H9 (cell line): Measurements from ENCODE around the gene ACSL4. TPM values are rescaled to one million over a fixed set of nuclear protein-coding genes. Genes with fewer than 3 reads are reported as not detected.

Source experiments
- DNase-seq: peaks from one replicate; pipeline ENCODE4 v3.0.0-alpha.2; 2017
- H2AFZ ChIP-seq: one replicate; pipeline ENCODE4 v1.6.1; 2013; ENCODE audit warnings: mild to moderate bottlenecking, low read length, control low read depth, moderate library complexity
- H2AK5ac ChIP-seq: 2 replicates; pipeline ENCODE4 v1.6.1; 2013; ENCODE audit warnings: low read length, control low read depth, mixed read lengths; ENCODE audit not compliant: insufficient read length
- H2BK120ac ChIP-seq: one replicate; pipeline ENCODE4 v1.6.1; 2013; ENCODE audit warnings: low read depth, mild to moderate bottlenecking, low read length, control low read depth, inconsistent platforms; ENCODE audit not compliant: poor library complexity, severe bottlenecking
- H2BK12ac ChIP-seq: 2 replicates; pipeline ENCODE4 v1.6.1; 2013; ENCODE audit warnings: low read length, control low read depth, mixed read lengths, low read depth; ENCODE audit not compliant: insufficient read length
- H2BK15ac ChIP-seq: 2 replicates; pipeline ENCODE4 v1.6.1; 2013; ENCODE audit warnings: low read depth, low read length, control low read depth
- H2BK20ac ChIP-seq: one replicate; pipeline ENCODE4 v1.6.1; 2013; ENCODE audit warnings: low read depth, mild to moderate bottlenecking, low read length, control low read depth, inconsistent platforms; ENCODE audit not compliant: poor library complexity, severe bottlenecking
- H2BK5ac ChIP-seq: 2 replicates; pipeline ENCODE4 v1.6.1; 2013; ENCODE audit warnings: low read length, control low read depth, mixed read lengths; ENCODE audit not compliant: insufficient read length
- H3K14ac ChIP-seq: 2 replicates; pipeline ENCODE4 v1.6.1; 2013; ENCODE audit warnings: low read length, control low read depth; ENCODE audit not compliant: insufficient read depth
- H3K18ac ChIP-seq: 2 replicates; pipeline ENCODE4 v1.6.1; 2013; ENCODE audit warnings: low read depth, mild to moderate bottlenecking, mixed read lengths, low read length, control low read depth; ENCODE audit not compliant: insufficient read length
- H3K23ac ChIP-seq: 2 replicates; pipeline ENCODE4 v1.6.1; 2013; ENCODE audit warnings: low read length, control low read depth, mixed read lengths, low read depth; ENCODE audit not compliant: insufficient read length
- H3K23me2 ChIP-seq: 2 replicates; pipeline ENCODE4 v1.6.1; 2013; ENCODE audit warnings: low read depth, mild to moderate bottlenecking, mixed read lengths, low read length, control low read depth; ENCODE audit not compliant: insufficient read length, poor library complexity, severe bottlenecking
- H3K27ac ChIP-seq: 2 replicates; pipeline ENCODE4 v1.5.1; 2013; ENCODE audit warnings: low read length, control low read depth, mixed read lengths, low read depth; ENCODE audit not compliant: insufficient read length
- H3K27me3 ChIP-seq: 2 replicates; pipeline ENCODE4 v1.6.1; 2013; ENCODE audit warnings: low read length, control low read depth, inconsistent platforms; ENCODE audit not compliant: insufficient read depth
- H3K4ac ChIP-seq: 2 replicates; pipeline ENCODE4 v1.6.1; 2013; ENCODE audit warnings: low read depth, mild to moderate bottlenecking, control low read depth, inconsistent platforms, low read length, moderate library complexity
- H3K4me1 ChIP-seq: 2 replicates; pipeline ENCODE4 v1.6.1; 2013; ENCODE audit warnings: low read length, control low read depth, inconsistent platforms; ENCODE audit not compliant: insufficient read depth
- H3K4me2 ChIP-seq: 2 replicates; pipeline ENCODE4 v1.6.1; 2013; ENCODE audit warnings: low read length, control low read depth, mixed read lengths; ENCODE audit not compliant: insufficient read length, insufficient read depth
- H3K56ac ChIP-seq: 2 replicates; pipeline ENCODE4 v1.6.1; 2013; ENCODE audit warnings: low read depth, mild to moderate bottlenecking, mixed read lengths, low read length, control low read depth; ENCODE audit not compliant: insufficient read length
- H3K79me1 ChIP-seq: 2 replicates; pipeline ENCODE4 v1.6.1; 2013; ENCODE audit warnings: low read depth, mild to moderate bottlenecking, moderate library complexity, low read length, control low read depth, inconsistent platforms; ENCODE audit not compliant: insufficient read depth, poor library complexity, severe bottlenecking
- H3K79me2 ChIP-seq: 2 replicates; pipeline ENCODE4 v1.6.1; 2013; ENCODE audit warnings: low read length, control low read depth, inconsistent platforms; ENCODE audit not compliant: insufficient read depth
- H3K9ac ChIP-seq: 2 replicates; pipeline ENCODE4 v1.6.1; 2013; ENCODE audit warnings: low read length, control low read depth, mixed read lengths; ENCODE audit not compliant: insufficient read length; ENCODE audit errors: extremely low read depth
- H3K9me3 ChIP-seq: one replicate; pipeline ENCODE4 v1.6.1; 2013; ENCODE audit warnings: low read depth, low read length, inconsistent platforms; ENCODE audit not compliant: control insufficient read depth
- H3T11ph ChIP-seq: one replicate; pipeline ENCODE4 v1.6.1; 2013; ENCODE audit warnings: mild to moderate bottlenecking, low read length, control low read depth, inconsistent platforms
- H4K20me1 ChIP-seq: one replicate; pipeline ENCODE4 v1.6.1; 2013; ENCODE audit not compliant: control insufficient read depth, insufficient read length, insufficient read depth
- H4K5ac ChIP-seq: 2 replicates; pipeline ENCODE4 v1.6.1; 2013; ENCODE audit warnings: low read depth, mild to moderate bottlenecking, mixed read lengths, low read length, control low read depth; ENCODE audit not compliant: insufficient read length
- H4K8ac ChIP-seq: replicated peaks from 2 replicates; pipeline ENCODE4 v1.6.1; 2013; ENCODE audit warnings: low read length, control low read depth, mixed read lengths, low read depth; ENCODE audit not compliant: insufficient read length
- H4K91ac ChIP-seq: 2 replicates; pipeline ENCODE4 v1.6.1; 2013; ENCODE audit warnings: low read depth, mild to moderate bottlenecking, moderate library complexity, mixed read lengths, low read length, control low read depth; ENCODE audit not compliant: insufficient read length
- H3K27ac Mint-ChIP-seq, 3 experiments: 2 replicates in 2 of 3; 3 replicates in 1 of 3; pipeline ENCODE4 v1.8.0; 2020 to 2021; ENCODE audit warnings: mixed read lengths in 3 of 3, mild to moderate bottlenecking in 1 of 3, moderate library complexity in 1 of 3
- H3K27me3 Mint-ChIP-seq: 2 replicates; pipeline ENCODE4 v1.8.0; 2021; ENCODE audit warnings: low read depth, mild to moderate bottlenecking, moderate library complexity, mixed read lengths
- H3K36me3 Mint-ChIP-seq, 3 experiments: 2 replicates in 2 of 3; 3 replicates in 1 of 3; pipeline ENCODE4 v1.8.0; 2020 to 2021; ENCODE audit warnings: low read depth in 3 of 3, mixed read lengths in 3 of 3; ENCODE audit not compliant: insufficient read depth in 1 of 3
- H3K4me1 Mint-ChIP-seq, 2 experiments: 2 replicates each; pipeline ENCODE4 v1.8.0; 2020; ENCODE audit warnings: mixed read lengths in 2 of 2
- H3K4me3 Mint-ChIP-seq, 2 experiments: 2 replicates in 1 of 2; 3 replicates in 1 of 2; pipeline ENCODE4 v1.8.0; 2020 to 2021; ENCODE audit warnings: mild to moderate bottlenecking in 2 of 2, mixed read lengths in 2 of 2, moderate library complexity in 1 of 2
- H3K9me3 Mint-ChIP-seq, 2 experiments: 2 replicates in 1 of 2; 3 replicates in 1 of 2; pipeline ENCODE4 v1.8.0; 2020; ENCODE audit warnings: mild to moderate bottlenecking in 2 of 2, mixed read lengths in 2 of 2, moderate library complexity in 1 of 2
- CTCF ChIP-seq: fragments of 200-600 bp; sonication (generic); conservative IDR thresholded peaks from 3 replicates; pipeline ENCODE4 v1.8.0; 2021; ENCODE audit warnings: antibody characterized with exemption, mild to moderate bottlenecking
- WGBS: extraction: QIAGEN DNeasy Blood & Tissue Kit; methylation state at CpG from one replicate; pipeline ENCODE4 v1.1.7; 2013; ENCODE audit warnings: missing lambda C conversion rate, low lambda C conversion rate, mixed read lengths; ENCODE audit not compliant: insufficient read length; ENCODE audit errors: extremely low coverage; 5-methylcytosine and 5-hydroxymethylcytosine counted together
- total RNA-seq: library from RNA; stranded (reverse); gene quantifications from 2 replicates; pipeline ENCODE4 v1.2.1, GENCODE V29; 2021

ACSL4 gene
- total RNA-seq, 1 experiment from 2014 or later = 41.6 TPM

- H3K4me3 Mint-ChIP-seq = no peak overlapping the region
- no peak overlapping the region for H3K4me2 ChIP-seq
- no peak overlapping the region for H3K56ac ChIP-seq
- no peak overlapping the region for H2AFZ ChIP-seq
- peaks cover 18 to 22% (median 21%) of the 10 kb centered on the region in 3 experiments for H3K36me3 Mint-ChIP-seq
- no CpG with 5 or more reads among the region's 2 CpGs for whole genome bisulfite sequencing
- H2BK20ac ChIP-seq = no peak overlapping the region
- H3K27me3 ChIP-seq = no peaks in the 10 kb centered on the region
- H2BK120ac ChIP-seq = no peak overlapping the region
- H3T11ph ChIP-seq = no peak overlapping the region
- H3K9ac ChIP-seq = no peak overlapping the region
- no peak overlapping the region for H3K4ac ChIP-seq
- H2BK15ac ChIP-seq = no peak overlapping the region
- H3K4me1 Mint-ChIP-seq = no peaks in the 10 kb centered on the region; a peak in 1 of 4 replicates
- H3K9me3 ChIP-seq = no peaks in the 10 kb centered on the region
- H3K18ac ChIP-seq = no peak overlapping the region
- H4K20me1 ChIP-seq = no peaks in the 10 kb centered on the region
- no peak overlapping the region for H2BK12ac ChIP-seq
- no peak for TF ChIP-seq CTCF
- H4K5ac ChIP-seq = no peak overlapping the region
- no peak overlapping the region for H3K27ac Mint-ChIP-seq
- H3K27ac ChIP-seq = no peak overlapping the region
- H3K9me3 Mint-ChIP-seq = peaks cover 11 to 12% of the 10 kb centered on the region in 2 experiments
- H3K4me1 ChIP-seq = no peaks in the 10 kb centered on the region
- no peaks in the 10 kb centered on the region for H3K27me3 Mint-ChIP-seq
- H3K23me2 ChIP-seq = no peaks in the 10 kb centered on the region
- no peak overlapping the region for H4K91ac ChIP-seq
- H3K79me2 ChIP-seq = no peaks in the 10 kb centered on the region
- no peak overlapping the region for H3K14ac ChIP-seq
- no peak overlapping the region for H2BK5ac ChIP-seq
- no peak for DNase-seq
- H4K8ac ChIP-seq = no peak overlapping the region
- H3K79me1 ChIP-seq = no peaks in the 10 kb centered on the region
- no peak overlapping the region for H3K23ac ChIP-seq
- H2AK5ac ChIP-seq = no peak overlapping the region
Measured at GRCh38 chrX:109643687-109644086, 89.4 kb downstream of the ACSL4 start.
